ENCODE data around the gene HLA-DMB. TPM values are rescaled to one million over a fixed set of nuclear protein-coding genes. Genes with fewer than 3 reads are reported as not detected.

Gene HLA-DMB
- total and polyA plus RNA-seq, 12 donors = 2.7 to 79.8 (median 7.3) TPM

DNA sequence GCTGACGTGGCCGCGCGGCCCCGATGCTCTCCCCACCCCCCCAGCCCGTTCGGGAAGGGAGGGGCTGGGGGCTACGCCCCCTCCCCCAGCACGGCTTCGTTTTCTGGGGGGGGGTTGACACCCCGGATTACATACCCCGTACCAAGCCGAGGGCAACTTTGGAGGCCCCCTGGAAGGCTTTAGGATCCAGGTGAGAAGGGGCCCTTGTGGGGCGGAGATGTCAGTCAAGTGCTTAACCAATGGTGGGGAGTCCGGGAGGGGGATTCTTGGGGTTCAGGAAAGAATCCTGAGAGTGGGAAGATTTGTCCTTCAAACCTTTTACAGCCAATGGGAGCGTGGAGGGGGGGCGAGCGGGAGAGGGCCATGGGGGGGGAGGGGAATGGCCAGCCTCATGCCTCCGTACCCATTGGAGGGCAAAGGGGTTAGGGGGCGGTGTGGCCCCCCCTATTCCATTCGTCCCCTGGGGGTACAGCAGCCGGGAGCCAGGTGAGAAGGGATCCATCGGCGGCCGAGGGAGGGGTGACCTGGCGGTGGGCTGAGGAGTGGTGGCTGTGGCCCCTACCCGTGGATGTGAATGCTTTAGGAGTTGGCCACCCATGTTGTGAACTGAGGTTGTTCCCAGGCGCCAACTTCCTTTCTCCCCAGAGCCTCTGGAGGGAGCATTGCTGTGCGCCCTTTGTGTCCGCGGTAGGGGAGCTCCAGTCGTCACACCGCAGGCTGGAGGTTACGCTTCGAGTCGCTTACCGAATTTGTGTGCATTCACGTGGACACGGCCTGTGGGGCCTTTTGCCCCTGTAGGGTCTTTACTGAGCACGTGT is 28.2 kb upstream of the HLA-DMB start:
- Histone ChIP-seq H3K4me1 (peaks cover 3 to 38% (median 17%) of the 10 kb centered on the region in 9 donors), H3K36me3 (peaks cover 3 to 20% (median 9%) of the 10 kb centered on the region in 9 donors), H3K4me3 (peak overlapping the region; percentile 51 to 99 (median 90)), H3K27me3 (no peaks in the 10 kb centered on the region), H3K9me3 (no peaks in the 10 kb centered on the region), H3K27ac (peak overlapping the region; percentile 93 to 100 (median 100))
- WGBS, 2 donors = 0 to 2% methylated on average over 38 to 40 of the region's 40 CpGs
- ATAC-seq (peak; percentile 34 to 58 (median 52)), DNase-seq (peak; percentile 69 to 75)
- intact Hi-C loops (cut with DNase I) = loop anchor here in 3 of 10 donors (1.0 to 5.0 kb wide), 4 partner anchors 16 to 228 kb away; partner anchors contain the start of gene HLA-DMA (in 1 of the 3)
- TF ChIP-seq, protein P1, sequence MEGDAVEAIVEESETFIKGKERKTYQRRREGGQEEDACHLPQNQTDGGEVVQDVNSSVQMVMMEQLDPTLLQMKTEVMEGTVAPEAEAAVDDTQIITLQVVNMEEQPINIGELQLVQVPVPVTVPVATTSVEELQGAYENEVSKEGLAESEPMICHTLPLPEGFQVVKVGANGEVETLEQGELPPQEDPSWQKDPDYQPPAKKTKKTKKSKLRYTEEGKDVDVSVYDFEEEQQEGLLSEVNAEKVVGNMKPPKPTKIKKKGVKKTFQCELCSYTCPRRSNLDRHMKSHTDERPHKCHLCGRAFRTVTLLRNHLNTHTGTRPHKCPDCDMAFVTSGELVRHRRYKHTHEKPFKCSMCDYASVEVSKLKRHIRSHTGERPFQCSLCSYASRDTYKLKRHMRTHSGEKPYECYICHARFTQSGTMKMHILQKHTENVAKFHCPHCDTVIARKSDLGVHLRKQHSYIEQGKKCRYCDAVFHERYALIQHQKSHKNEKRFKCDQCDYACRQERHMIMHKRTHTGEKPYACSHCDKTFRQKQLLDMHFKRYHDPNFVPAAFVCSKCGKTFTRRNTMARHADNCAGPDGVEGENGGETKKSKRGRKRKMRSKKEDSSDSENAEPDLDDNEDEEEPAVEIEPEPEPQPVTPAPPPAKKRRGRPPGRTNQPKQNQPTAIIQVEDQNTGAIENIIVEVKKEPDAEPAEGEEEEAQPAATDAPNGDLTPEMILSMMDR (IDR thresholded peaks at IDR 0.05) = peak in 2 of 9 donors; percentile 12 to 27

DNA sequence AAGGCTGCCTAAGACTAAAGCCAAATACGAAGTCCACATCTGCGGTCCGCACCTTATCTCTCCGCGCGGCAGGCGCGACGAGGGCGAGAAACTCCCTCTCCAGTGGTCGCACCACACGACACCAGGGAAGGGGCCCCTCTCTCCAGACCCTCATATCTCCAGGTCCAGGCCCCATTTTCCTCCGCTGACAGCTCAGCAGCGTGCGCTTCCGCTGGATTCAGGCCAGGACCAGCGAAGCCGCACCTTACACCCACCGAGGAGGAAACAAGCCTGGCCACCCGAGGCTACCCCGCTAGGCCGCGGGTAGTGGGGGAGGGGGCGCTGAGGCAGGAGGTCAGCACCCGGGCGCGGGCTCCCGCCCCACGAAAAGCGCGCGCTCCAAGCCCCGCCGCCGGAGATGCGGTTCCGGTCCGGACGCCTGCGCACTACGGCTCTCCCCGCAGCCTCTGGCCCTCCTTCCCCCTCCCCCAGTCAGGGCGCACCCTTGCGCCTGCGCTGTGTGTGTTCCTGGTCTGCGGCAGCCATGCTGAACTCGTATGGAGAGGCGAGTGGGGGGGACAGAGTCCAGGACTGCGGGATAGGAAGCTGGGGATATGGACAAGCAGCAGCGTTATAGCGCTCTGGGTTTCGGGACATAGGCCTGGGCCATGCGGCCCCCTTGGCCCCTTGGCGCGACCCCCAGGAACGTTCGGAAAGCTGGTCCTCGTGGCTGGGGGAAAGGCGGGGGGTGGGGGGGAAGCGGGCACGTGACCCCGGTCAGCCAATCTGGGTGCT is 27.5 kb upstream of the HLA-DMB start, which contains the start of gene BRD2:
TSS of gene BRD2 (plus strand) at position 502 of the 774 bp plus-strand sequence. CDS start 4,305 bp downstream, outside the sequence.
- no peaks in the 10 kb centered on the region for H3K27me3 ChIP-seq
- 0% methylated on average over 59 to 62 of the region's 62 CpGs for WGBS, 2 donors
- peak within 1 kb of the TSS; percentile 93 to 100 (median 100) for H3K27ac ChIP-seq
- peaks cover 3 to 12% (median 9%) of the 10 kb centered on the region in 9 donors for H3K36me3 ChIP-seq
- no peaks in the 10 kb centered on the region for H3K9me3 ChIP-seq
- peaks cover 3 to 46% (median 17%) of the 10 kb centered on the region in 9 donors for H3K4me1 ChIP-seq
- DNase-seq (peak; percentile 97 to 98), ATAC-seq (peak; percentile 68 to 81 (median 72))
- intact Hi-C loops (cut with DNase I) = loop anchor here in 3 of 10 donors (1.0 to 5.0 kb wide), 4 partner anchors 15 to 229 kb away; partner anchors contain the start of gene HLA-DMA (in 1 of the 3)
- TF ChIP-seq, protein P1 (IDR thresholded peaks at IDR 0.05) = no peak
- peak within 1 kb of the TSS; percentile 51 to 99 (median 90) for H3K4me3 ChIP-seq

DNA sequence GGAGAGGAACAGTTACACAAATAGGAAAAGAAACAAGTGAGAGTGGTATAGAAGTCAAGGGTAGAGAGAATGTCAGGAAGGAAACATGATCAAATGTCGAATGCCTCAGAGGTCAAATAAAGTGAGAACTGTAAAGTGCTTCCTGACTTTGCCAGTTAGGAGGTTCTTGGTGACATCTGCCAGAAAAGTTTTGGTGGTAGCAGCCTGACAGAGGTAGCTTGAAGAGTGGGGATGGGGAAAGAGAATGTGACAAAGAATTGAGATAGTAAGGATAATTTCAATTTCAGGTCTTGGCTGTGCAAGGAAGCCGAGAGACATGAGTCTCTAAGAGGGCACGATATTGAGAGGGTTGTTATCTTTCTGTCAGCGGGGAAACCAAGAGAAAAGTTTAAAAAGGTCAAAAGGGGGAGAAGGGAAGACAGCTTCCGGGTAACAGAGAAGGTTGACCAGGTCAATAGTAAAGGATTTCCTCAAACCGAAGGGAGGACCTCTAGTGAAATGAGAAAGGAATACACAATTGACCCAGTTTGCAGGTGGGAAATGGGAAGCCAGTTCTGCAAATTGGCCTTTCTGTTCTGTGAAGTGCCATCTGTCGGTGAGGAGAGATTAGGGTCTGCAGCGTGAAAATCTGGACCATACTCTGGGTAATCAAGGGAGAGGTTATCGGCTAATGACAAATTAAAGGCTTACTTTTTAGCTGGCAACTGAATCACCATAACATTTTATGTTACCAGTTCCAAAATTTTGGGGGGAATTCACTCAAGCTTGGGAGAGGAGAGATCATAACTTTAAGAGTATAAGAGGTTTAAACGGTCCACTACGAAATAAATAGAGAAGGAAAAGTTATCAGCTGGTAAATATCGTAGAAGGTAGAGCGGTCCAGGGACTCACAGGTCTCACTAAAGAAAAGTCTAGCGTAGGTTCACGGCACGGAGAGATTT is 26.6 kb upstream of the HLA-DMB start:
- no peaks in the 10 kb centered on the region for H3K9me3 ChIP-seq
- WGBS, 2 donors = 2 to 4% methylated on average over 16 of the region's 16 CpGs
- TF ChIP-seq, protein P1 (IDR thresholded peaks at IDR 0.05) = peak in 8 of 9 donors; percentile 19 to 74 (median 52)
- intact Hi-C loops (cut with DNase I) = loop anchor here in 3 of 10 donors (1.0 to 5.0 kb wide), 4 partner anchors 14 to 230 kb away; partner anchors contain the start of gene HLA-DMA (in 2 of the 3)
- H3K4me1 ChIP-seq = peaks cover 3 to 55% (median 17%) of the 10 kb centered on the region in 9 donors
- H3K27ac ChIP-seq = peak overlapping the region; percentile 93 to 100 (median 100)
- peak overlapping the region; percentile 51 to 99 (median 90) for H3K4me3 ChIP-seq
- DNase-seq (peak in 1 of 2 donors; percentile 47), ATAC-seq (no peak)
- H3K27me3 ChIP-seq = no peaks in the 10 kb centered on the region
- peaks cover 0 to 4% (median 2%) of the 10 kb centered on the region in 9 donors for H3K36me3 ChIP-seq
